Heart left ventricle (tissue), 16 donors: ENCODE measurements around the gene MPPED1. TPM values are rescaled to one million over a fixed set of nuclear protein-coding genes. Genes with fewer than 3 reads are reported as not detected.

ENCODE experiments used
- ATAC-seq, 4 donors: fragments of 200-7000 bp; cut with Tn5 transposase; one replicate each; pipeline ENCODE4 v1.9.1; 2020 to 2022; ENCODE audit warnings: moderate library complexity in 4 of 4, mild to moderate bottlenecking in 3 of 4, moderate number of reproducible peaks in 1 of 4
- DNase-seq, 5 donors: peaks; one replicate each; pipeline ENCODE4 v3.0.0-alpha.2; 2020
- H3K27ac ChIP-seq, 12 donors: fragments of 200-600 bp; sonication (generic) in 4 of 12; one replicate each; pipeline versions ENCODE4 v1.5.0 to v1.8.0; 2016 to 2022; ENCODE audit warnings: mild to moderate bottlenecking in 2 of 12
- H3K27me3 ChIP-seq, 9 donors: fragments of 200-600 bp; sonication (generic) in 2 of 9; one replicate each; pipeline versions ENCODE4 v1.5.1 to v1.8.0; 2016 to 2022; ENCODE audit warnings: mild to moderate bottlenecking in 3 of 9
- H3K36me3 ChIP-seq, 9 donors: fragments of 200-600 bp; sonication (generic) in 2 of 9; one replicate each; pipeline versions ENCODE4 v1.5.0 to v1.8.0; 2018 to 2022; ENCODE audit warnings: mild to moderate bottlenecking in 2 of 9
- H3K4me1 ChIP-seq, 12 donors: fragments of 200-600 bp; sonication (generic) in 4 of 12; one replicate each; pipeline versions ENCODE4 v1.5.0 to v1.8.0; 2016 to 2022; ENCODE audit warnings: mild to moderate bottlenecking in 3 of 12
- H3K4me3 ChIP-seq, 12 donors: fragments of 200-600 bp; sonication (generic) in 4 of 12; one replicate each; pipeline versions ENCODE4 v1.5.0 to v1.8.0; 2017 to 2022; ENCODE audit warnings: mild to moderate bottlenecking in 9 of 12, moderate library complexity in 4 of 12
- H3K9me3 ChIP-seq, 12 donors: fragments of 200-600 bp; sonication (generic) in 4 of 12; one replicate each; pipeline versions ENCODE4 v1.5.0 to v1.8.0; 2016 to 2022; ENCODE audit warnings: mild to moderate bottlenecking in 1 of 12
- CTCF ChIP-seq, 12 donors: fragments of 200-600 bp; sonication (generic) in 4 of 12; IDR thresholded peaks; one replicate each; pipeline versions ENCODE4 v1.5.0 to v1.8.0; 2018 to 2022; ENCODE audit warnings: antibody characterized with exemption in 12 of 12, mild to moderate bottlenecking in 5 of 12
- POLR2A ChIP-seq, 2 donors: fragments of 450-650 bp; IDR thresholded peaks; one replicate each; pipeline ENCODE4 v1.6.1; 2017; ENCODE audit warnings: antibody characterized with exemption in 2 of 2, mild to moderate bottlenecking in 2 of 2, moderate library complexity in 2 of 2
- WGBS, 4 donors: extraction: QIAGEN DNeasy Blood & Tissue Kit in 2 of 4; methylation state at CpG; one replicate each; pipeline versions ENCODE4 v1.1.5 to v1.1.7; 2013 to 2018; 5-methylcytosine and 5-hydroxymethylcytosine counted together
- intact Hi-C, 10 donors: fragments of 100-400 bp; cut with DNase I; formaldehyde crosslinking; loops; one replicate each; pipeline versions ENCODE4 v1.11.1 to v1.14.2; 2022
- polyA plus RNA-seq, 2 donors: library from polyadenylated mRNA; stranded (reverse); fragments of 200-250 nt; gene quantifications; one replicate each; pipeline ENCODE4 v1.2.3, GENCODE V29; 2013
- total RNA-seq, 9 donors: library from RNA; depleted of rRNA in 2 of 9; stranded (reverse); fragments of >200 nt in 2 of 9; fragmentation: NEBNext Ultra II Directional in 3 of 9; extraction: Animal tissue kit (Norgen Biotek cat#: 25700) in 3 of 9; gene quantifications; one replicate each; pipeline versions ENCODE4 v1.1.0 to v1.2.4, GENCODE V29; 2016 to 2023
- donor health status: ischemic (EF 13 %, LVEDD 7.1; RV severe dilation, severe dysfunction).
- donor health status: healthy with polysubstance abuse.
- donor health status: DM: no; HTN: yes; CAD: no.
- donor health status: DM: no; HTN: no; CAD: no.
- donor health status: ischemic (EF 25% LVEDD 6.9; RV normal size, moderate dysfunction).
- donor health status: ischemic (EF 25% LVEDD 5.7; RV mildly dilated, moderate dysfunction).
- donor health status: healthy.
- donor health status: DM: yes; HTN: yes; CAD: no.
- donor health status: ischemic (EF 35%, LVEDD 5.7; RV mildly dilated, moderate dysfunction).
- donor health status: nonischemic (EF 11% LVEDD 7.7; RV severe dilation, severe dysfunction).
- donor health status: DM: yes; HTN: yes; CAD: no.
- donor health status: PGD.
- donor health status: ischemic (EF 29% LVEDD 5.4; RV normal size, mild dysfunction).
- donor health status: nonischemic (EF 23%, LVEDD 6.1; RV moderate dilation, normal function).

The MPPED1 gene
- total and polyA plus RNA-seq, 11 donors: 0.12 TPM; not detected in 10

- H3K27me3 ChIP-seq: peaks cover 4 to 62% (median 12%) of the 10 kb centered on the region in 9 donors
- H3K4me3 ChIP-seq: no peak overlapping the region
- intact Hi-C loops: no loop called here
- H3K9me3 ChIP-seq: no peaks in the 10 kb centered on the region
- TF ChIP-seq POLR2A (IDR thresholded peaks at IDR 0.05) (no peak), CTCF (IDR thresholded peaks at IDR 0.05) (no peak)
- DNase-seq (peak in 2 of 5 donors; percentile 13 to 49), ATAC-seq (no peak)
- no peaks in the 10 kb centered on the region for H3K36me3 ChIP-seq
- H3K27ac ChIP-seq: no peak overlapping the region
- no peaks in the 10 kb centered on the region for H3K4me1 ChIP-seq
- 73 to 82% (median 79%) methylated on average over 11 to 13 of the region's 13 CpGs for WGBS, 4 donors
Measured at GRCh38 chr22:43419371-43420080, 7.7 kb downstream of the MPPED1 start.

GRCh38 chr22:43421046-43421665 is 9.3 kb downstream of the MPPED1 start:
- TF ChIP-seq CTCF (IDR thresholded peaks at IDR 0.05): no peak
- no peak for TF ChIP-seq POLR2A (IDR thresholded peaks at IDR 0.05)
- no peak overlapping the region for H3K27ac ChIP-seq
- H3K4me1 ChIP-seq: no peaks in the 10 kb centered on the region
- ATAC-seq (no peak), DNase-seq (peak in 3 of 5 donors; percentile 14 to 45 (median 15))
- H3K4me3 ChIP-seq: no peak overlapping the region
- no peaks in the 10 kb centered on the region for H3K36me3 ChIP-seq
- 68 to 87% (median 82%) methylated on average over 32 to 36 of the region's 36 CpGs for WGBS, 4 donors
- H3K9me3 ChIP-seq: no peaks in the 10 kb centered on the region
- H3K27me3 ChIP-seq: peaks cover 0 to 54% (median 8%) of the 10 kb centered on the region in 9 donors
- intact Hi-C loops: no loop called here

- TF ChIP-seq POLR2A (IDR thresholded peaks at IDR 0.05) (no peak), CTCF (IDR thresholded peaks at IDR 0.05) (no peak)
- H3K4me1 ChIP-seq: no peaks in the 10 kb centered on the region
- H3K4me3 ChIP-seq: no peak overlapping the region
- no peak overlapping the region for H3K27ac ChIP-seq
- H3K9me3 ChIP-seq: no peaks in the 10 kb centered on the region
- no peaks in the 10 kb centered on the region for H3K36me3 ChIP-seq
- DNase-seq (peak in 2 of 5 donors; percentile 5 to 37), ATAC-seq (no peak)
- 78 to 88% (median 83%) methylated on average over 11 to 13 of the region's 13 CpGs for WGBS, 4 donors
- intact Hi-C loops: no loop called here
- peaks cover 0 to 56% (median 4%) of the 10 kb centered on the region in 9 donors for H3K27me3 ChIP-seq
Measured at GRCh38 chr22:43421914-43422615, 10.3 kb downstream of the MPPED1 start.

- DNase-seq (peak in 3 of 5 donors; percentile 4 to 18 (median 7)), ATAC-seq (no peak)
- H3K36me3 ChIP-seq: no peaks in the 10 kb centered on the region
- H3K4me1 ChIP-seq: no peaks in the 10 kb centered on the region
- H3K4me3 ChIP-seq: no peak overlapping the region
- no peak for TF ChIP-seq CTCF (IDR thresholded peaks at IDR 0.05)
- TF ChIP-seq POLR2A (IDR thresholded peaks at IDR 0.05): no peak
- H3K27me3 ChIP-seq: peaks cover 0 to 64% (median 6%) of the 10 kb centered on the region in 9 donors
- WGBS, 4 donors: 85 to 90% (median 87%) methylated on average over 11 of the region's 11 CpGs
- no peaks in the 10 kb centered on the region for H3K9me3 ChIP-seq
- intact Hi-C loops: no loop called here
- H3K27ac ChIP-seq: no peak overlapping the region
Measured at GRCh38 chr22:43423046-43423445, 11.2 kb downstream of the MPPED1 start.
